Measurements from ENCODE around the gene REXO4.

DNA sequence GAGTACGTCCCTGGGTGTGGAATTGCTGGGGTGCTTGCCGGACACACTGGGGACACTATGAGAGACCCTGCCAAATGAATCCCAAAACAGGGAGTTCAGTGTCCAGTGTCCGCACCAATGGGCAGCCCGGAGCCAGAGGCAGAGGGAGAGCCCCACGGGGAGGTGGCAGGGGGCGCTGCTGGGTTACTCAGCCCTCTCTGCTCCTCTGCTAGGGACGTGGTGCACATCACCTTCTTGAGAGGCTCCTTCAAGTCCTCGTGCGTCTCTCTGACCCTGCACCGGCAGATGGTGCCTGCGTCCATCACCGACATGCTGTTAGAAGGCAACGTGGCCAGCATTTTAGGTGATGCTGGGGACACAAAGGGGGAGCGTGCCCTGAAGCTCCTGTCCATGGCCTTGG is 20.9 kb downstream of the REXO4 start:
- TF ChIP-seq, protein P1, sequence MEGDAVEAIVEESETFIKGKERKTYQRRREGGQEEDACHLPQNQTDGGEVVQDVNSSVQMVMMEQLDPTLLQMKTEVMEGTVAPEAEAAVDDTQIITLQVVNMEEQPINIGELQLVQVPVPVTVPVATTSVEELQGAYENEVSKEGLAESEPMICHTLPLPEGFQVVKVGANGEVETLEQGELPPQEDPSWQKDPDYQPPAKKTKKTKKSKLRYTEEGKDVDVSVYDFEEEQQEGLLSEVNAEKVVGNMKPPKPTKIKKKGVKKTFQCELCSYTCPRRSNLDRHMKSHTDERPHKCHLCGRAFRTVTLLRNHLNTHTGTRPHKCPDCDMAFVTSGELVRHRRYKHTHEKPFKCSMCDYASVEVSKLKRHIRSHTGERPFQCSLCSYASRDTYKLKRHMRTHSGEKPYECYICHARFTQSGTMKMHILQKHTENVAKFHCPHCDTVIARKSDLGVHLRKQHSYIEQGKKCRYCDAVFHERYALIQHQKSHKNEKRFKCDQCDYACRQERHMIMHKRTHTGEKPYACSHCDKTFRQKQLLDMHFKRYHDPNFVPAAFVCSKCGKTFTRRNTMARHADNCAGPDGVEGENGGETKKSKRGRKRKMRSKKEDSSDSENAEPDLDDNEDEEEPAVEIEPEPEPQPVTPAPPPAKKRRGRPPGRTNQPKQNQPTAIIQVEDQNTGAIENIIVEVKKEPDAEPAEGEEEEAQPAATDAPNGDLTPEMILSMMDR (IDR thresholded peaks at IDR 0.05): no peak
- no peak for TF ChIP-seq POLR2A (IDR thresholded peaks at IDR 0.05)
